SU-DHL-6 (cell line): ENCODE measurements around the gene ARVCF.

Experiments
- CTCF ChIP-seq: fragments of 200-600 bp; sonication (generic); IDR thresholded peaks from one replicate; pipeline ENCODE4 v1.5.1; 2017; ENCODE audit warnings: antibody characterized with exemption, mild to moderate bottlenecking, low read length, moderate library complexity; ENCODE audit not compliant: insufficient read depth, poor library complexity, severe bottlenecking
- EZH2phosphoT487 ChIP-seq: fragments of 200-600 bp; sonication (generic), shearing (Covaris generic); conservative IDR thresholded peaks from 2 replicates; pipeline ENCODE4 v1.6.1; 2018; ENCODE audit warnings: mild to moderate bottlenecking, antibody characterized with exemption, low read length, moderate library complexity, mixed read lengths

- TF ChIP-seq CTCF (no peak), EZH2phosphoT487 (no peak)
Observed at GRCh38 chr22:19923914-19924513, 92.6 kb downstream of the ARVCF start.
